Fibroblast of skin of left quadriceps (primary cell): Measurements from ENCODE around the gene DAZAP1.
"Not testable (repeated sequence)": the region's sequence is repeated elsewhere in the genome, so short reads cannot be mapped to it uniquely, and the experiment has no call there.

Experiments used
- DNase-seq, 2 experiments: peaks; one replicate each; pipeline ENCODE4 v3.0.0-alpha.2; 2013; ENCODE audit warnings: low read depth in 2 of 2

DAZAP1 gene

GRCh38 chr19:1425102-1425837, 17.9 kb downstream of the DAZAP1 start:
- peak in 1 of 2 experiments; percentile 40 for DNase-seq

- DNase-seq = no peak
These were observed 18.5 kb downstream of the DAZAP1 start for GRCh38 chr19:1425902-1426301.

GRCh38 chr19:1426736-1427135, 19.4 kb downstream of the DAZAP1 start:
- DNase-seq = no peak

- no peak for DNase-seq
These were observed 20.0 kb downstream of the DAZAP1 start for GRCh38 chr19:1427221-1427920.

DNA sequence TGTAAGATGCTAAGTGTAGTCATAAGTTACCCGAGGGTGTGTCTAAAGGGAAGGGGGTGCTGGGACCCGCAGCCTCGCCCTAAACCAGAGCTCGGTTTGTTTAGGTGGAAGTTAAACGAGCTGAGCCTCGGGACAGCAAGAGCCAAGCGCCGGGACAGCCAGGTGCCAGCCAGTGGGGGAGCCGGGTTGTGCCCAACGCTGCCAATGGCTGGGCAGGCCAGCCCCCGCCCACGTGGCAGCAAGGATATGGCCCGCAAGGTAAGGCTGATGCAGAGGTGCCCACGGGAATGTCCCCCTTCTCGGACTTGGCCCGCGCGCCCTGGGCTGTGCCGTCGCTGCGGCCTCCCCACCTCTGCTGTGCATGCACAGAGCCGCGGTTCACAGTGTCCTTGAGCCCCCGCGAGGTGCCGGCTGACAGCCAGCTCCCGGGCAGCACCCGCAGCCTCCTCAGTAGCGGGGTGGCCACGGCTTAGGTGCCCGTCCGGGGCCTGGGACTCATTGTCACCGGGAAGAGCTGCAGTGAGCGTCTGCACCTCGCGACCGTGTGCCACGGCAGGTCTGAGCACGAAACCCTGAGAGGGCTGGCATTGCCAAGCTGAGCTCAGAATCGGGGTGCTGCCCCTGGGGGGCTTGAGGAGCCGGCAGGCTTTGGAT, 21.5 kb downstream of the DAZAP1 start:
- no peak for DNase-seq

DNA sequence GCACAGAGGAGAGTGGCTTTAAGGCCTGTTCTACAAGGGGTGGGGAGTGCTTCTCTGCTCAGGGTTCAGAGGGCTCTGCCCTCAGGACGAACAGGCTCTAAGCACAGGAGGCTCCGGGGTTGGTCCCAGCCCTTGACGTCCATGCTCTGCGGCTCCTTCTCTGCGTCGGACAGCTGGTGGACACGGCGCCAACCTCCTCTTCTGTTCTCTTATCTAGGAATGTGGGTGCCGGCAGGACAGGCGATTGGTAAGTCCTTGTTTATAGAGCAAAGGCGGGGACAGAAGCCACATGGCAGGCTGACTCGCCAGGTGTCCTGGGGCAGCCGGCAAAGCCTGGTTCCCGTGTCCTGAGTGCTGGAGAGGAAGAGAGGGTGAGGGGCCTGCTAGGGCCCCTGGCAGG, 22.4 kb downstream of the DAZAP1 start:
- DNase-seq = no peak

DNA sequence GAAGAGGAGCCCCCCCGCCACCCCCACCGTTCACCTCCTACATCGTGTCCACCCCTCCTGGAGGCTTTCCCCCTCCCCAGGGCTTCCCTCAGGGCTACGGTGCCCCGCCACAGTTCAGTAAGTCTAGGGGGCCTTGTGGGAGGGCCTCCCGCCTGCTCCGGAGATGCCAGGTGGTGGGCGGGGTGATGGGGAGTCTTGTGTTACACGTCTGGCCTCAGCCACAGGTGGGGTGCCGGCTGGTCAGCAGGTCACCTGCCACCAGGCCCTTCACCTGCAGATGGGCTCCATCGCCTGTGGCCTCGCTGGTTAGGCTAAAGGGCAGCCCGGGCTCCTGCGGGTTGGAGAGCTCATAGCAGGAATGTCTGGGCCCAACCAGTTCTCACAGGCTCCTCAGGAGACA, 22.9 kb downstream of the DAZAP1 start:
- no peak for DNase-seq

DNA sequence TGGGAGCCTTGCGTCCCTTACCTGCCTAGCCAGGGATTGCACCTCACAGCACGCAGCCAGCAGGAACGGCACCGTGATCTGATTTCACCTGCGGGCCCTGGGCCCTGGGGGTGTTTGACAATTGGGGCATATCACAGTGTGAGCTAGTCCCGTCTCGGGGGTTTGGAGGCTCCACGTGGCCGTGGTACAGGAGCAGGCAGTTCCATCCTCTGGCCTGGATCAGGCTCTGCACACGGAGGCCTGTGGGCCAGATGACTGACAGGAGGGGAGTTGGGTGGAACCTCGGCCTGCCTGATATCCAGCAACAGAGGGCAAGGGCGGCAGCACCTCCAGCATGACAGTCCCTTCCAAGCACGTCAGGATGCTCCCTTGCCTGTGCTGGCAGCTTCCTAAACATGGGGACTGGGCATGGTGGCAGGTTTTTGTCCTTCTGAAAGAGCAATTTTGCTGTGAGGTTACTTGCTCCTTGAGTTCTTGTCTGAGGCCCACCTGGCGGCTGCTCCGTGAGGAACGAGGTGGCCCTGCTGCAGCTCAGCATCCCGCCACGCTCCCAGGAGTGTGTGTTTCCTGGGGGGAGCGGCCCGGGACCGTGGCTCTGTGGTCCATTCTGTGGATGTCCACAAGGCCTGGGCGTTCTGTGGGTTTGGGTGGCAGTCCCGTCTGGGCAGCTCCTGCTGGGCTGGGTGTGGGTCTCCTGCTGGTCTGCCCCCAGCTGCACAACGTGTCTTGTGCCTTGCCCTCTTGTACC, 24.5 kb downstream of the DAZAP1 start:
- DNase-seq = no peak

DNA sequence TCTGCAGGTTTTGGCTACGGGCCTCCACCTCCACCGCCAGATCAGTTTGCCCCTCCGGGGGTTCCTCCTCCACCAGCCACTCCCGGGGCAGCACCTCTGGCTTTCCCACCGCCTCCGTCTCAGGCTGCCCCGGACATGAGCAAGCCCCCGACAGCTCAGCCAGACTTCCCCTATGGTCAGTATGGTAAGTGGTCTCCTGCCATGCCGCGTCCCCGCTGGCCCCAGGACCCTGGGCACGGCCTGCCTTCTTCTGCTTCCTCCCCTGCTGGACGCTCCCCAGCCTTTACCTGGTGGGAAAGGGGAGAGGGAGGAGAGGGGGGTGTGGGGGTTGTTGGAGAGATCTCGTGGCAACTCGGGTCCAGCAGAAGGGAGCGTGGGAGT, 25.1 kb downstream of the DAZAP1 start:
- no peak for DNase-seq

DNA sequence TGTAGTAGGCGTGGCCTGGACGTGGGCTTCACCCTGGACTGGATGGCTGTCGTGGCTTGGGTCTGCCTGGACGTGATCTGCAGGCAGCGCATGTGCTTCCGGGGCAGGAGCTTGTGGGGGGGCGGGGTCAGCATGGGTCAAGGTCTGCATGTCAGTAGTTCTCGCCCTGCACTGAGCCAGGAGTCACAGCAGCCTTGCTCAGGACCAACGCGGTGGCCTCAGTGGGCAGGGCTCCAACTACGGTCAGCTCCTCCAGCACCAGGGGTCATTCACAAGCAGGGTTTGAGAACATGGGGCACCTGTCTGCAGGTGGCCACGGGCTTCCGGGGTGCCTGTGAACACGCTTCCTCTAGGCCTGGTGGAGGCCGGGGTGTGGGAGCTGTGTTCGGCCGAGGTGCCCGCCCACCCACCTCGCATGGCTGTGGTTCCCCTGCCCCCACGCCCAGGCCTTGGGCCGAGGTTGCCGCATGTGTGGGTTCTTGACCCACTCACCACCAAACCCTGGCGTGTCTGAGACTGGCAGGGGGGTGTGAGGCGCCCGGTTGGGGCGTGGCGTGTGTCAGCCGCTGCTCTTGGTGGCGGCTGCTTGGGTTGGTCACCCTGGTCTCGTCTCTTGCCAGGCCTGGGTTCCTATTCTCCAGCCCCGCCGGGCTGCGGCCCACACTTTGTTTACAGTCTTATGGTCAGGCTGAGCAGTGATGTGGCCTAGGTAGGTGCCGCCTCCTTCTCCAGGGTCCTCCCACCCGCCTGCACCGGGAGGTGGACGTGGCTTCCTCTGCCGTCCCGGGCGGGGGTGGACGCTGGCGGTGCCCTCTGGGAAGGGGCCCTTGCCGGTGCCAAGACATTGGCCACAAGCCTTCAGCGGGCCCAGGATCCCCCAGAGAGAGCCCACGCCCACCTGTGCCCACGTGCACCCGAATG, 26.0 kb downstream of the DAZAP1 start:
- DNase-seq = no peak

DNA sequence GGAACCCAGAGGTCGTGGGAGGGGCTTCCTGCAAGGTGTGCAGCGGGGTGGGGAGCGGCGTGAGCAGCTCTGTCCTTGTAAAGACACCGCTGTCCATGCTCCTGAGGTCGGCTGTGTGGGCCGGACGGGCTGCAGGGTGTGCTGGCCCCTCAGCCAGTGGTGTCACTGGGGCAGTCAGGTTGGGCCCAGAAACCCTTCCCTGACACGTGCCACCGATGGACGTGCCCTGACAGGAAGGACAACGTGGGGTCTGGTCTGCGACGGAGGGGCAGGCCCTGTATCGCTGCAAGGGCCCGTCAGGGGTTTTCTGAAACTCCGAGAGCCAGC, 26.6 kb downstream of the DAZAP1 start:
- no peak for DNase-seq

- DNase-seq = no peak
These were observed 27.2 kb downstream of the DAZAP1 start for GRCh38 chr19:1434577-1435060.

GRCh38 chr19:1435378-1435989, 28.1 kb downstream of the DAZAP1 start:
- no peak for DNase-seq

DNA sequence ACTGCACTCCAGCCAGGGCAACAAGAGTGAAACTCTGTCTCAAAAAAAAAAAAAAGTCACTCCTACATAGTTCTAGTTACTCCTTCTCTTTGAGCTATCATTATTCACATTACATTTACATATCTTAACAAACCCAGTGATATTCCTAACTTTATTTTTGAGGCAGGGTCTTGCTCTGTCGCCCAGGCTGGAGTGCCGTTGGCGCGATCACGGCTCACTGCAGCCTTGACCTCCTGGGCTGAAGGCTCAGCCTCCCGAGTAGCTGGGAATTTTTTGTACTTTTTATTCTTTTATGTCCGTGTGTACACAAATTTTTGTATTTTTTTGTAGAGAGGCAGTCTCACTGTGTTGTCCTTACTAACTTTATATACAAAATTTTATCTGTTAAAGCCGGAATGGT, 30.2 kb downstream of the DAZAP1 start:
- DNase-seq = no peak

- peak; percentile 82 to 83 for DNase-seq
These were observed 30.9 kb downstream of the DAZAP1 start, which contains the start of gene RPS15 for GRCh38 chr19:1438035-1438932. Gene RPS15 (plus strand): TSS chr19:1438396. CDS start chr19:1438426, 30 bp downstream.

- no peak for DNase-seq
These were observed 31.6 kb downstream of the DAZAP1 start for GRCh38 chr19:1438933-1439354.

GRCh38 chr19:1439525-1440417, 32.4 kb downstream of the DAZAP1 start:
- DNase-seq = not testable (repeated sequence)

DNA sequence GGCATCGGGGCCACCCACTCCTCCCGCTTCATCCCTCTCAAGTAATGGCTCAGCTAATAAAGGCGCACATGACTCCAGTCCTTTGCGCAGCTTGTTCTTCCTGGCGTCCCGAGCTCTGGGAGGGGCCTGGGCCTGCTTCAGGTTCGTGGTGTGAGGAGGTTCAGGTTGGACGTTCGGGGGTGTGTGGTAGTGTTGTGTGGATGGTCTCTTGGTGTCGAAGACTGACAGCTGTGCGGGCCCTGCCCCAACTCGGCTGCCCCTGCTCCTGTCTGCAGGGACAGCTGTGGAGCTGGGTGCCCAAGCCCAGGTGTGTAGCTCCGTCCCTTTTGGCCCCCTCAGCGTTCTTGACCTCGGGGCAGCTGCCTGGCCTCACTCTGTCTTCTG, 33.0 kb downstream of the DAZAP1 start:
- DNase-seq = no peak
